Astrocyte of the cerebellum (primary cell): ENCODE measurements around the gene LCE1C.

Source experiments
- DNase-seq: peaks from one replicate; pipeline ENCODE4 v3.0.0-alpha.2; 2011; ENCODE audit warnings: low read depth
- H3K4me3 ChIP-seq: 2 replicates; pipeline ENCODE4 v1.5.1; 2011; ENCODE audit warnings: mild to moderate bottlenecking, low read depth, low read length, moderate library complexity
- CTCF ChIP-seq: IDR thresholded peaks from 2 replicates; pipeline ENCODE4 v1.5.1; 2012; ENCODE audit warnings: low read length, low read depth, moderate library complexity, mild to moderate bottlenecking; ENCODE audit errors: missing control alignments
- in situ Hi-C: cut with HindIII; loops from 2 replicates; pipeline ENCODE4 v1.10.0; 2017; ENCODE audit warnings: low sequenced_read_pairs

Gene LCE1C

GRCh38 chr1:152806576-152806975 is at the start of gene LCE1C:
LCE1C (minus strand) TSS chr1:152806651; CDS start chr1:152805478, 1,173 bp downstream.
- no peak for DNase-seq
- no peak for TF ChIP-seq CTCF
- H3K4me3 ChIP-seq, result no peak within 1 kb of the TSS
- in situ Hi-C loops, result no loop called here

- in situ Hi-C loops, result no loop called here
- no peak for DNase-seq
- H3K4me3 ChIP-seq, result no peak overlapping the region
- no peak for TF ChIP-seq CTCF
Measured at GRCh38 chr1:152855661-152856060, 49.2 kb upstream of the LCE1C start.

GRCh38 chr1:152842556-152842955 is 36.1 kb upstream of the LCE1C start, which contains the start of gene LCE6A:
LCE6A (plus strand) TSS chr1:152842856; CDS start chr1:152843521, 665 bp downstream.
- H3K4me3 ChIP-seq, result no peak within 1 kb of the TSS
- no peak for DNase-seq
- TF ChIP-seq CTCF, result no peak
- in situ Hi-C loops, result no loop called here

- no peak overlapping the region for H3K4me3 ChIP-seq
- TF ChIP-seq CTCF, result no peak
- no peak for DNase-seq
- in situ Hi-C loops, result no loop called here
Measured at GRCh38 chr1:152836870-152837269, 30.4 kb upstream of the LCE1C start.

GRCh38 chr1:152827173-152827572 is 20.7 kb upstream of the LCE1C start, which contains the start of gene LCE1A:
LCE1A (plus strand) TSS chr1:152827473; CDS start chr1:152827473, 0 bp downstream.
- TF ChIP-seq CTCF, result no peak
- in situ Hi-C loops, result no loop called here
- DNase-seq, result no peak
- no peak within 1 kb of the TSS for H3K4me3 ChIP-seq

GRCh38 chr1:152824964-152825363 is 18.5 kb upstream of the LCE1C start:
- no peak for TF ChIP-seq CTCF
- H3K4me3 ChIP-seq, result no peak overlapping the region
- in situ Hi-C loops, result no loop called here
- DNase-seq, result no peak

- no peak for TF ChIP-seq CTCF
- in situ Hi-C loops, result no loop called here
Measured at GRCh38 chr1:152823294-152823693, 16.8 kb upstream of the LCE1C start.

More at GRCh38 chr1:152823294-152823693, 16.8 kb upstream of the LCE1C start:
- no peak overlapping the region for H3K4me3 ChIP-seq
- DNase-seq, result no peak
